ENCODE measurements around the gene CCDC160. TPM values are rescaled to one million over a fixed set of nuclear protein-coding genes. Genes with fewer than 3 reads are reported as not detected.

CCDC160 gene
- total RNA-seq (2022) (1.0 and 1.7 TPM in 2 replicates), Bru-seq, nascent RNA (percentile 40 among the genes with signal in this experiment), BruChase-seq, experiment 1, labeled RNA remaining after a 6-hour chase (percentile 29 among the genes with signal in this experiment), BruChase-seq, experiment 2, labeled RNA remaining after a 2-hour chase (percentile 40 among the genes with signal in this experiment)
- long read RNA-seq, partial matches to known transcripts: 0 of 6 reads
- long read RNA-seq, other reads (novel, unspliced or antisense): 3 of 6 reads

GRCh38 chrX:134236626-134237614 is at the start of gene CCDC160:
Gene CCDC160 (plus strand): TSS chrX:134237182. CDS start chrX:134244801, 7,619 bp downstream.
- Mint-ChIP-seq H3K27ac (ENCODE audit: unreplicated experiment) (no peak within 1 kb of the TSS), H3K4me1 (ENCODE audit: low read depth, unreplicated experiment) (peaks cover 17% of the 10 kb centered on the region), H3K36me3 (ENCODE audit: insufficient read depth, unreplicated experiment) (peaks cover 10% of the 10 kb centered on the region), H3K9me3 (ENCODE audit: low read depth, unreplicated experiment) (no peaks in the 10 kb centered on the region), H3K27me3 (ENCODE audit: unreplicated experiment) (no peaks in the 10 kb centered on the region), H3K4me3 (ENCODE audit: low read depth, unreplicated experiment) (peak within 1 kb of the TSS; percentile 74)
- CTCF ChIA-PET: no interaction called here
- intact Hi-C loops (cut with micrococcal nuclease; ENCODE audit: unreplicated experiment): no loop called here
- BruUV-seq (replicated peaks): no TSS peak
- TF ChIP-seq CTCF (IDR thresholded peaks at IDR 0.05; ENCODE audit: unreplicated experiment): no peak
- peak; percentile 75 for DNase-seq

- Mint-ChIP-seq H3K27ac (ENCODE audit: unreplicated experiment) (no peak overlapping the region), H3K4me1 (ENCODE audit: low read depth, unreplicated experiment) (no peaks in the 10 kb centered on the region), H3K27me3 (ENCODE audit: unreplicated experiment) (peaks cover 30% of the 10 kb centered on the region), H3K9me3 (ENCODE audit: low read depth, unreplicated experiment) (no peaks in the 10 kb centered on the region), H3K36me3 (ENCODE audit: insufficient read depth, unreplicated experiment) (no peaks in the 10 kb centered on the region), H3K4me3 (ENCODE audit: low read depth, unreplicated experiment) (no peak overlapping the region)
- no peak for TF ChIP-seq CTCF (IDR thresholded peaks at IDR 0.05; ENCODE audit: unreplicated experiment)
- intact Hi-C loops (cut with micrococcal nuclease; ENCODE audit: unreplicated experiment): no loop called here
- CTCF ChIA-PET: no interaction called here
- DNase-seq: no peak
- BruUV-seq (replicated peaks): no TSS peak
These were observed 45.7 kb upstream of the CCDC160 start for GRCh38 chrX:134191281-134191680.

GRCh38 chrX:134194915-134195314 is 42.1 kb upstream of the CCDC160 start:
- CTCF ChIA-PET: no interaction called here
- H3K36me3 Mint-ChIP-seq (ENCODE audit: insufficient read depth, unreplicated experiment): no peaks in the 10 kb centered on the region
- BruUV-seq (replicated peaks): no TSS peak
- no peak for TF ChIP-seq CTCF (IDR thresholded peaks at IDR 0.05; ENCODE audit: unreplicated experiment)
- H3K27me3 Mint-ChIP-seq (ENCODE audit: unreplicated experiment): peaks cover 23% of the 10 kb centered on the region
- H3K9me3 Mint-ChIP-seq (ENCODE audit: low read depth, unreplicated experiment): no peaks in the 10 kb centered on the region
- intact Hi-C loops (cut with micrococcal nuclease; ENCODE audit: unreplicated experiment): no loop called here
- H3K4me3 Mint-ChIP-seq (ENCODE audit: low read depth, unreplicated experiment): no peak overlapping the region
- DNase-seq: no peak
- H3K4me1 Mint-ChIP-seq (ENCODE audit: low read depth, unreplicated experiment): no peaks in the 10 kb centered on the region
- no peak overlapping the region for H3K27ac Mint-ChIP-seq (ENCODE audit: unreplicated experiment)

GRCh38 chrX:134202561-134202960 is 34.4 kb upstream of the CCDC160 start:
- Mint-ChIP-seq H3K27ac (ENCODE audit: unreplicated experiment) (no peak overlapping the region), H3K4me3 (ENCODE audit: low read depth, unreplicated experiment) (no peak overlapping the region), H3K36me3 (ENCODE audit: insufficient read depth, unreplicated experiment) (no peaks in the 10 kb centered on the region), H3K27me3 (ENCODE audit: unreplicated experiment) (no peaks in the 10 kb centered on the region), H3K9me3 (ENCODE audit: low read depth, unreplicated experiment) (peaks cover 6% of the 10 kb centered on the region), H3K4me1 (ENCODE audit: low read depth, unreplicated experiment) (no peaks in the 10 kb centered on the region)
- no peak for DNase-seq
- no TSS peak for BruUV-seq (replicated peaks)
- intact Hi-C loops (cut with micrococcal nuclease; ENCODE audit: unreplicated experiment): no loop called here
- TF ChIP-seq CTCF (IDR thresholded peaks at IDR 0.05; ENCODE audit: unreplicated experiment): no peak
- CTCF ChIA-PET: interaction anchor here (0.6 kb wide), 1 partner anchor 13 kb away, joined by 3 read pairs; no protein-coding TSS in a partner anchor
